ENCODE data around the gene FNTB.

GRCh38 chr14:65106736-65107135 lies 120.0 kb downstream of the FNTB start:
- no peak for TF ChIP-seq CTCF (IDR thresholded peaks at IDR 0.05 in 2 of 3, conservative IDR thresholded peaks at IDR 0.05 in 1 of 3; ENCODE audit: insufficient read depth in 2 of 3, low read depth in 1 of 3, low read length in 3 of 3)
- TF ChIP-seq MYC (IDR thresholded peaks at IDR 0.05; ENCODE audit: low read depth, low read length): no peak
- no peak for TF ChIP-seq MYC (CRISPR knock-in tag; IDR thresholded peaks at IDR 0.05; ENCODE audit: borderline replicate concordance, low read depth)
- TF ChIP-seq, protein P1, sequence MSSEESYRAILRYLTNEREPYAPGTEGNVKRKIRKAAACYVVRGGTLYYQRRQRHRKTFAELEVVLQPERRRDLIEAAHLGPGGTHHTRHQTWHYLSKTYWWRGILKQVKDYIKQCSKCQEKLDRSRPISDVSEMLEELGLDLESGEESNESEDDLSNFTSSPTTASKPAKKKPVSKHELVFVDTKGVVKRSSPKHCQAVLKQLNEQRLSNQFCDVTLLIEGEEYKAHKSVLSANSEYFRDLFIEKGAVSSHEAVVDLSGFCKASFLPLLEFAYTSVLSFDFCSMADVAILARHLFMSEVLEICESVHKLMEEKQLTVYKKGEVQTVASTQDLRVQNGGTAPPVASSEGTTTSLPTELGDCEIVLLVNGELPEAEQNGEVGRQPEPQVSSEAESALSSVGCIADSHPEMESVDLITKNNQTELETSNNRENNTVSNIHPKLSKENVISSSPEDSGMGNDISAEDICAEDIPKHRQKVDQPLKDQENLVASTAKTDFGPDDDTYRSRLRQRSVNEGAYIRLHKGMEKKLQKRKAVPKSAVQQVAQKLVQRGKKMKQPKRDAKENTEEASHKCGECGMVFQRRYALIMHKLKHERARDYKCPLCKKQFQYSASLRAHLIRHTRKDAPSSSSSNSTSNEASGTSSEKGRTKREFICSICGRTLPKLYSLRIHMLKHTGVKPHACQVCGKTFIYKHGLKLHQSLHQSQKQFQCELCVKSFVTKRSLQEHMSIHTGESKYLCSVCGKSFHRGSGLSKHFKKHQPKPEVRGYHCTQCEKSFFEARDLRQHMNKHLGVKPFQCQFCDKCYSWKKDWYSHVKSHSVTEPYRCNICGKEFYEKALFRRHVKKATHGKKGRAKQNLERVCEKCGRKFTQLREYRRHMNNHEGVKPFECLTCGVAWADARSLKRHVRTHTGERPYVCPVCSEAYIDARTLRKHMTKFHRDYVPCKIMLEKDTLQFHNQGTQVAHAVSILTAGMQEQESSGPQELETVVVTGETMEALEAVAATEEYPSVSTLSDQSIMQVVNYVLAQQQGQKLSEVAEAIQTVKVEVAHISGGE (CRISPR knock-in tag; IDR thresholded peaks at IDR 0.05): no peak
- no peak for TF ChIP-seq ZNF77 (CRISPR knock-in tag; IDR thresholded peaks at IDR 0.05)
- no peak for TF ChIP-seq SIRT6 (IDR thresholded peaks at IDR 0.05; ENCODE audit: low read depth, low read length)
- no peak for TF ChIP-seq POLR2AphosphoS5 (IDR thresholded peaks at IDR 0.05; ENCODE audit: control insufficient read depth, insufficient read depth, low read depth, low read length)
- TF ChIP-seq SRSF9 (IDR thresholded peaks at IDR 0.05; ENCODE audit: borderline replicate concordance, low read depth, low read length): no peak
- TF ChIP-seq REST (IDR thresholded peaks at IDR 0.05; ENCODE audit: borderline replicate concordance): no peak
- TF ChIP-seq REST (CRISPR knock-in tag; IDR thresholded peaks at IDR 0.05; ENCODE audit: low read depth): no peak
- no peak for TF ChIP-seq IRF2 (CRISPR knock-in tag; IDR thresholded peaks at IDR 0.05)
- TF ChIP-seq ZNF668 (CRISPR knock-in tag; IDR thresholded peaks at IDR 0.05): no peak
- TF ChIP-seq, protein P2, sequence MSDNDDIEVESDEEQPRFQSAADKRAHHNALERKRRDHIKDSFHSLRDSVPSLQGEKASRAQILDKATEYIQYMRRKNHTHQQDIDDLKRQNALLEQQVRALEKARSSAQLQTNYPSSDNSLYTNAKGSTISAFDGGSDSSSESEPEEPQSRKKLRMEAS (CRISPR knock-in tag; IDR thresholded peaks at IDR 0.05): no peak
- TF ChIP-seq E2F5 (CRISPR knock-in tag; IDR thresholded peaks at IDR 0.05): no peak
- no peak for TF ChIP-seq STAT5B (CRISPR knock-in tag; IDR thresholded peaks at IDR 0.05)
- no peak for TF ChIP-seq NFYB (IDR thresholded peaks at IDR 0.05; ENCODE audit: extremely low read depth, insufficient read length)

Data from K562 (cell line).